HCT116 (cell line): ENCODE measurements around the gene DGCR6.
"Not testable (repeated sequence)": the region's sequence is repeated elsewhere in the genome, so short reads cannot be mapped to it uniquely, and the experiment has no call there.

Source experiments
- CTCF ChIP-seq, 3 experiments: fragments of 200-600 bp in 1 of 3; sonication (generic) in 1 of 3; IDR thresholded peaks in 2 of 3; conservative IDR thresholded peaks in 1 of 3; 2 replicates each; pipeline ENCODE4 v1.5.1; 2012 to 2017; ENCODE audit warnings: low read depth in 2 of 3, low read length in 2 of 3, antibody characterized with exemption in 1 of 3, borderline replicate concordance in 1 of 3, control low read depth in 1 of 3, mild to moderate bottlenecking in 1 of 3, mixed read lengths in 1 of 3, mixed run types in 1 of 3, moderate library complexity in 1 of 3; ENCODE audit not compliant: insufficient read depth in 1 of 3
- EZH2phosphoT487 ChIP-seq: fragments of 200-600 bp; IDR thresholded peaks from 2 replicates; pipeline ENCODE4 v1.6.1; 2018; ENCODE audit warnings: antibody characterized with exemption, borderline replicate concordance
- POLR2A ChIP-seq: IDR thresholded peaks from 2 replicates; pipeline ENCODE4 v1.7.0; 2011; ENCODE audit warnings: borderline replicate concordance; ENCODE audit not compliant: insufficient read depth, insufficient read length; ENCODE audit errors: extremely low read depth
- POLR2AphosphoS5 ChIP-seq: IDR thresholded peaks from 2 replicates; pipeline ENCODE4 v1.6.1; 2011; ENCODE audit warnings: mild to moderate bottlenecking, low read depth, low read length, moderate library complexity
- TF ChIP-seq, protein P1 (sequence below): IDR thresholded peaks from 2 replicates; pipeline ENCODE4 v1.6.1; 2012; ENCODE audit warnings: low read depth
- TF ChIP-seq, protein P2 (sequence below): IDR thresholded peaks from 2 replicates; pipeline ENCODE4 v1.6.1; 2012

GRCh38 chr22:18960166-18960820, 54.2 kb downstream of the DGCR6 start:
- TF ChIP-seq CTCF (IDR thresholded peaks at IDR 0.05 in 2 of 3, conservative IDR thresholded peaks at IDR 0.05 in 1 of 3; ENCODE audit: borderline replicate concordance in 1 of 3, insufficient read depth in 1 of 3, low read depth in 2 of 3, low read length in 2 of 3); EZH2phosphoT487; POLR2A; POLR2AphosphoS5: not testable (repeated sequence)
- TF ChIP-seq, protein P1, sequence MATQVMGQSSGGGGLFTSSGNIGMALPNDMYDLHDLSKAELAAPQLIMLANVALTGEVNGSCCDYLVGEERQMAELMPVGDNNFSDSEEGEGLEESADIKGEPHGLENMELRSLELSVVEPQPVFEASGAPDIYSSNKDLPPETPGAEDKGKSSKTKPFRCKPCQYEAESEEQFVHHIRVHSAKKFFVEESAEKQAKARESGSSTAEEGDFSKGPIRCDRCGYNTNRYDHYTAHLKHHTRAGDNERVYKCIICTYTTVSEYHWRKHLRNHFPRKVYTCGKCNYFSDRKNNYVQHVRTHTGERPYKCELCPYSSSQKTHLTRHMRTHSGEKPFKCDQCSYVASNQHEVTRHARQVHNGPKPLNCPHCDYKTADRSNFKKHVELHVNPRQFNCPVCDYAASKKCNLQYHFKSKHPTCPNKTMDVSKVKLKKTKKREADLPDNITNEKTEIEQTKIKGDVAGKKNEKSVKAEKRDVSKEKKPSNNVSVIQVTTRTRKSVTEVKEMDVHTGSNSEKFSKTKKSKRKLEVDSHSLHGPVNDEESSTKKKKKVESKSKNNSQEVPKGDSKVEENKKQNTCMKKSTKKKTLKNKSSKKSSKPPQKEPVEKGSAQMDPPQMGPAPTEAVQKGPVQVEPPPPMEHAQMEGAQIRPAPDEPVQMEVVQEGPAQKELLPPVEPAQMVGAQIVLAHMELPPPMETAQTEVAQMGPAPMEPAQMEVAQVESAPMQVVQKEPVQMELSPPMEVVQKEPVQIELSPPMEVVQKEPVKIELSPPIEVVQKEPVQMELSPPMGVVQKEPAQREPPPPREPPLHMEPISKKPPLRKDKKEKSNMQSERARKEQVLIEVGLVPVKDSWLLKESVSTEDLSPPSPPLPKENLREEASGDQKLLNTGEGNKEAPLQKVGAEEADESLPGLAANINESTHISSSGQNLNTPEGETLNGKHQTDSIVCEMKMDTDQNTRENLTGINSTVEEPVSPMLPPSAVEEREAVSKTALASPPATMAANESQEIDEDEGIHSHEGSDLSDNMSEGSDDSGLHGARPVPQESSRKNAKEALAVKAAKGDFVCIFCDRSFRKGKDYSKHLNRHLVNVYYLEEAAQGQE: not testable (repeated sequence)
- TF ChIP-seq, protein P2, sequence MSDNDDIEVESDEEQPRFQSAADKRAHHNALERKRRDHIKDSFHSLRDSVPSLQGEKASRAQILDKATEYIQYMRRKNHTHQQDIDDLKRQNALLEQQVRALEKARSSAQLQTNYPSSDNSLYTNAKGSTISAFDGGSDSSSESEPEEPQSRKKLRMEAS: not testable (repeated sequence)
